ENCODE results near the gene KCNMA1. TPM values are rescaled to one million over a fixed set of nuclear protein-coding genes. Genes with fewer than 3 reads are reported as not detected.

KCNMA1 gene
- total and polyA plus RNA-seq, 8 donors, result 2.8 to 21.1 (median 4.3) TPM

DNA sequence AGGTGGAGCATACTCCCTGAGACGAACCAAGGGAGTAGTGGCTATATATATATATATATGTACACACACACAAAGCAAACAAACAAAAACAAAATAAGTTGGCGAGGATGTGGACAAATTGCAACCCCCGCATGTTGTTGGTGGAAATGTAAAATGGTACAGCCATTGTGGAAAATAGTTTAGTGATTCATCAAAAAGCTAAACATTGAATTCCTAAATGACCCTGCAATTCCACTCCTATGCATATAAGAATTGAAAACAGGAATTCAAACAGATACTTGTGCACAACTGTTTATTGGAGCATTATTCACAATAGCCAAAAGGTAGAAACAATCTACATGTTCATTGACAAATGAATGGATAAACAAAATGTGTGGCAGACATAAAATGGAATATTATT, 407.9 kb downstream of the KCNMA1 start:
- no peaks in the 10 kb centered on the region for H3K36me3 ChIP-seq
- H3K4me1 ChIP-seq, result no peaks in the 10 kb centered on the region
- H3K4me3 ChIP-seq, result no peak overlapping the region
- no peak for DNase-seq
- ATAC-seq, result no peak
- no peak overlapping the region for H3K27ac ChIP-seq
- no peaks in the 10 kb centered on the region for H3K27me3 ChIP-seq
- H3K9me3 ChIP-seq, result no peaks in the 10 kb centered on the region
- intact Hi-C loops (cut with DNase I), result no loop called here
- TF ChIP-seq, protein P1, sequence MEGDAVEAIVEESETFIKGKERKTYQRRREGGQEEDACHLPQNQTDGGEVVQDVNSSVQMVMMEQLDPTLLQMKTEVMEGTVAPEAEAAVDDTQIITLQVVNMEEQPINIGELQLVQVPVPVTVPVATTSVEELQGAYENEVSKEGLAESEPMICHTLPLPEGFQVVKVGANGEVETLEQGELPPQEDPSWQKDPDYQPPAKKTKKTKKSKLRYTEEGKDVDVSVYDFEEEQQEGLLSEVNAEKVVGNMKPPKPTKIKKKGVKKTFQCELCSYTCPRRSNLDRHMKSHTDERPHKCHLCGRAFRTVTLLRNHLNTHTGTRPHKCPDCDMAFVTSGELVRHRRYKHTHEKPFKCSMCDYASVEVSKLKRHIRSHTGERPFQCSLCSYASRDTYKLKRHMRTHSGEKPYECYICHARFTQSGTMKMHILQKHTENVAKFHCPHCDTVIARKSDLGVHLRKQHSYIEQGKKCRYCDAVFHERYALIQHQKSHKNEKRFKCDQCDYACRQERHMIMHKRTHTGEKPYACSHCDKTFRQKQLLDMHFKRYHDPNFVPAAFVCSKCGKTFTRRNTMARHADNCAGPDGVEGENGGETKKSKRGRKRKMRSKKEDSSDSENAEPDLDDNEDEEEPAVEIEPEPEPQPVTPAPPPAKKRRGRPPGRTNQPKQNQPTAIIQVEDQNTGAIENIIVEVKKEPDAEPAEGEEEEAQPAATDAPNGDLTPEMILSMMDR (IDR thresholded peaks at IDR 0.05), result no peak

DNA sequence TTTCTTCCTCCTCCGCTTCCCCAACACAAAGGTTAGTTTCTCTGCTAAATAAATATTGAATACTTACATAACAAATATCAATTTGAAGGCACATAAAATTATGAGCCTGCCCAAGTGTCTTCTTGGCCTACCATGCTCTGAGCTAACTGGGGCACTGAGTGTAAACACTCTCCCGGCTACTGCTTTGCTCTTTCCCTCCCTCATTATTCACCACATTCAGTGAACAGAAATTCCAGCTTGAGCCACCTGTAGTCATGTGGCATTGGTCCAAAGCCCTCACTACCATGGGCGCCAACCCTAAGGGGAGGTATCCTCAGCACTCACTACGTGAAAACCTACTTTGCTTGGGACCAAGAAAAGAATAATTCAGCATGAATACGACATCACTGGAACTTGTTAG, 409.0 kb downstream of the KCNMA1 start:
- H3K4me3 ChIP-seq, result no peak overlapping the region
- no peaks in the 10 kb centered on the region for H3K9me3 ChIP-seq
- DNase-seq (no peak), ATAC-seq (no peak)
- H3K27ac ChIP-seq, result no peak overlapping the region
- H3K36me3 ChIP-seq, result no peaks in the 10 kb centered on the region
- no peaks in the 10 kb centered on the region for H3K4me1 ChIP-seq
- intact Hi-C loops (cut with DNase I), result no loop called here
- TF ChIP-seq, protein P1 (IDR thresholded peaks at IDR 0.05), result no peak
- no peaks in the 10 kb centered on the region for H3K27me3 ChIP-seq

DNA sequence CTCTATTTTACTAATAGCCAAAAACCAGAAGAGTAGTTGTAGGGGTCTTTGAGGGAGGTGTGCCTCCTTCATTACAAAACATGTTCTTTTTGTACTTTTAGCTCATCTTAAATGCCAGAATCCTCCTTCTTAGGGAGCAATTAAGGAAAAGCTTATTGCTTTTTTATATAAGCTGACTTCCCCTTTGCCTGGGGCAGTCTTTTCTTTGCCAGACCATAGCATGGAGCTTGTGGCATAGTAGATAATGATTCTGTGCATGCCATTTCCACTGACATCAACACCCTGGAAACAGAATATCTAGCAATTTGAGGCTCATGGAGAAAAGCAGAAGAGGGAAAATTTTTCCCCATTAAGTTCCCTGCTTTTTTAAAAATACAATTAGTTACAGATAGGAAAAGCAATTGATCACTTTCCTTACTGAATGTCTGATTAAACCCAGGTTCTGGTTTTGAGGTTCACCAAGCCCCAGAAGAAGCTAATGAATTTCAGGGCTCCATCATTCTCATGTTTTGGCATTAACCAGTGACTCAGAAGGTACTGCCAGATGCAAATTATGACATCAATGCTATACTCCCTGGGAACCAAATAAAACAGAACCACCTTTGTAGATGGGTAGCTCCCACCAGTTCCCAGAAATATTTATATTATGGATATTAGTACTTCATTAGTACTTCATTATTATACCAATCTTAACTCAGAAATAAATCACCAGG, 410.6 kb downstream of the KCNMA1 start:
- Histone ChIP-seq H3K9me3 (no peaks in the 10 kb centered on the region), H3K36me3 (no peaks in the 10 kb centered on the region), H3K27ac (no peak overlapping the region), H3K4me1 (no peaks in the 10 kb centered on the region), H3K27me3 (no peaks in the 10 kb centered on the region), H3K4me3 (no peak overlapping the region)
- TF ChIP-seq, protein P1 (IDR thresholded peaks at IDR 0.05), result no peak
- intact Hi-C loops (cut with DNase I), result no loop called here
- DNase-seq (no peak), ATAC-seq (no peak)

DNA sequence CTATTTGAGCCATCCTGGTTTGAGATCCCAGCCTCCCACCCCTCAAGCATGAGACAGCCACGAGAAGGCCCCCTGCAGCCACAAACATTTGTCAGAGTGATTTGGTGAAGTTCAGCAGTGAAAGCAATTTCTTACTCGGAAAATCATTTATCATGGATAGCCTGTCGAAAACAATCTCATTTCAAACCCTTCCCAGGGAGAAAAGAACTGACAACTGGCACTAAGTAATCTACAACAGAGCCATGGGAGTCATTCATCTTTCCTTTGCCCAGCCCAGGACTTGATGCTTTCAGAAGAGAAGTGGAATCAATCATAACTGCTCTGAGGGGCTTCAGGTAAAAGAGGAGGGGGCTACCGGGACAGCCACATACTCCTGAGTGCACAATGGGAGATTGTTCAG, 411.2 kb downstream of the KCNMA1 start:
- no peak overlapping the region for H3K4me3 ChIP-seq
- intact Hi-C loops (cut with DNase I), result no loop called here
- no peaks in the 10 kb centered on the region for H3K9me3 ChIP-seq
- no peaks in the 10 kb centered on the region for H3K4me1 ChIP-seq
- H3K36me3 ChIP-seq, result no peaks in the 10 kb centered on the region
- no peaks in the 10 kb centered on the region for H3K27me3 ChIP-seq
- no peak overlapping the region for H3K27ac ChIP-seq
- TF ChIP-seq, protein P1 (IDR thresholded peaks at IDR 0.05), result no peak
- DNase-seq, result no peak
- ATAC-seq, result no peak

DNA sequence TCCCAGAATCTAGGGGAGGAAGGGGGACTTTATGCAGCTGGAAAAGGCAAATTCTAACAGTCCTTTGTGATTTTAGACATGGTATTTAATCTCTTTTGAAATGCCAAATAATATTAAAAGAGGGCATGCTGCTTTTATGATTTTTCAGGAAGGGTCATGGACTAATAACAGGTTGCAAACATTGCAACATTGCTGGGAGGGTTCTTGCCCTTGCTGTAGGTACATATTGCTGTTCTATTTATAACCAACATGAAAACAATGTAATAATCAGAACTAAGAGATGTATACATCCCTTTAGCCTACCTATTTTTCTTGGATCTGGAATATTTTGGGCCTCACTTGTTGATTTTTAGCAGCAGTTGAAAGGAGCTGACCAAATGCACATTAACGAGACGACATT, 411.6 kb downstream of the KCNMA1 start:
- no peak overlapping the region for H3K27ac ChIP-seq
- intact Hi-C loops (cut with DNase I), result no loop called here

More for the DNA sequence above, 411.6 kb downstream of the KCNMA1 start:
- Histone ChIP-seq H3K9me3 (no peaks in the 10 kb centered on the region), H3K27me3 (no peaks in the 10 kb centered on the region), H3K4me1 (no peaks in the 10 kb centered on the region), H3K36me3 (no peaks in the 10 kb centered on the region), H3K4me3 (no peak overlapping the region)
- DNase-seq, result no peak
- TF ChIP-seq, protein P1 (IDR thresholded peaks at IDR 0.05), result no peak
- ATAC-seq, result no peak

Data from left lung (tissue), 10 donors.